ENCODE results near the gene FOXE3. TPM values are rescaled to one million over a fixed set of nuclear protein-coding genes. Genes with fewer than 3 reads are reported as not detected.
A peak's percentile ranks its signal among the peaks of the same experiment; 100 is the strongest.

FOXE3 gene
- total RNA-seq (2021) (0.28 and 0.33 TPM in 2 replicates), Bru-seq, nascent RNA (not detected), BruChase-seq, experiment 1, labeled RNA remaining after a 2-hour chase (percentile 15 among the genes with signal in this experiment), BruChase-seq, experiment 2, labeled RNA remaining after a 6-hour chase (percentile 48 among the genes with signal in this experiment)
- long read RNA-seq, result 0 reads

DNA sequence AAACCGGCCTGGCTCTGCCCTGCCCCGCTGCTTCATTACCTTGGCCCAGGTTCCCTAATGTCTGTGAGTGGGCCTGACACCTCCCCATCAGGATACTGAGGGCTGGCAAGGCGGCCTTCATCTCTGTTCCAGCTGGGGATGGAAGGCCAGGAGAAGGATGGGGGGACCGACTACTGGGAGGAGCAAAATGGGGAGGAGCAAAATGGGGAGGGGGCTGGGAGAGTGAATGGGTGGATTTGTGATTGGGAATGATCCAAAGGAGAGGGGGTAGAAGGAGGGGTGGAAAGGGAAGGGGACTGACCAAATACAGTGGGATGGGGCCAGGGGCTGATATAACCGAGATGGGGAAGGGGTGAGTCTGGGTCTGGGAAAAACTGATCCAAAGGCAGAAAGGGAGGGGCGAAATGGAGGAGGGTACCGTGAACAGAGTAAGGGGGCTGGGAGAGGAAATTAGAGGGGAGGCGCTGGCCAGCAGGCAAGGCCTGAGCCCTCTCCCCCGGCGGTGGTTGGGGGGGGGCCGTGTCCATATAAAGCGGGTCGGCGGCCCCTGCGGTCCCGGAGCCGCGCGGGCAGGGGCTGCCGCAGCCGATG is at the start of gene FOXE3:
TSS of gene FOXE3 (plus strand) at position 558 of the 591 bp plus-strand sequence. CDS start at position 589, 31 bp downstream.
- CTCF ChIA-PET, result no interaction called here
- Histone ChIP-seq H3F3A (ENCODE audit: insufficient read depth, low read depth) (no peaks in the 10 kb centered on the region), H2AFZ (no peak within 1 kb of the TSS), H3K4me3 (no peak within 1 kb of the TSS), H3K27me3 (ENCODE audit: insufficient read depth, low read depth) (no peaks in the 10 kb centered on the region), H3K36me3 (ENCODE audit: low read depth) (no peaks in the 10 kb centered on the region), H3K4me1 (replicated peaks; ENCODE audit: insufficient read depth) (no peaks in the 10 kb centered on the region), H3K9me2 (ENCODE audit: insufficient read depth) (no peaks in the 10 kb centered on the region), H3K27ac (no peak within 1 kb of the TSS), H4K20me1 (ENCODE audit: insufficient read depth) (no peaks in the 10 kb centered on the region), H3K4me2 (no peak within 1 kb of the TSS), H3K79me2 (ENCODE audit: low read depth) (no peaks in the 10 kb centered on the region), H3K9me3 (ENCODE audit: insufficient read depth, low read depth) (no peaks in the 10 kb centered on the region)
- TF ChIP-seq EZH2 (IDR thresholded peaks at IDR 0.05; ENCODE audit: low read depth), result no peak
- TF ChIP-seq, protein P1, sequence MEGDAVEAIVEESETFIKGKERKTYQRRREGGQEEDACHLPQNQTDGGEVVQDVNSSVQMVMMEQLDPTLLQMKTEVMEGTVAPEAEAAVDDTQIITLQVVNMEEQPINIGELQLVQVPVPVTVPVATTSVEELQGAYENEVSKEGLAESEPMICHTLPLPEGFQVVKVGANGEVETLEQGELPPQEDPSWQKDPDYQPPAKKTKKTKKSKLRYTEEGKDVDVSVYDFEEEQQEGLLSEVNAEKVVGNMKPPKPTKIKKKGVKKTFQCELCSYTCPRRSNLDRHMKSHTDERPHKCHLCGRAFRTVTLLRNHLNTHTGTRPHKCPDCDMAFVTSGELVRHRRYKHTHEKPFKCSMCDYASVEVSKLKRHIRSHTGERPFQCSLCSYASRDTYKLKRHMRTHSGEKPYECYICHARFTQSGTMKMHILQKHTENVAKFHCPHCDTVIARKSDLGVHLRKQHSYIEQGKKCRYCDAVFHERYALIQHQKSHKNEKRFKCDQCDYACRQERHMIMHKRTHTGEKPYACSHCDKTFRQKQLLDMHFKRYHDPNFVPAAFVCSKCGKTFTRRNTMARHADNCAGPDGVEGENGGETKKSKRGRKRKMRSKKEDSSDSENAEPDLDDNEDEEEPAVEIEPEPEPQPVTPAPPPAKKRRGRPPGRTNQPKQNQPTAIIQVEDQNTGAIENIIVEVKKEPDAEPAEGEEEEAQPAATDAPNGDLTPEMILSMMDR (conservative IDR thresholded peaks at IDR 0.05), result no peak
- intact Hi-C loops (cut with micrococcal nuclease; ENCODE audit: unreplicated experiment), result no loop called here
- DNase-seq, result no peak
- POLR2A ChIA-PET (ENCODE audit: unreplicated experiment), result interaction anchor here (0.6 kb wide), 1 partner anchor 232 kb away, joined by 3 read pairs; no protein-coding TSS in a partner anchor
- BruUV-seq (replicated peaks), result no TSS peak

DNA sequence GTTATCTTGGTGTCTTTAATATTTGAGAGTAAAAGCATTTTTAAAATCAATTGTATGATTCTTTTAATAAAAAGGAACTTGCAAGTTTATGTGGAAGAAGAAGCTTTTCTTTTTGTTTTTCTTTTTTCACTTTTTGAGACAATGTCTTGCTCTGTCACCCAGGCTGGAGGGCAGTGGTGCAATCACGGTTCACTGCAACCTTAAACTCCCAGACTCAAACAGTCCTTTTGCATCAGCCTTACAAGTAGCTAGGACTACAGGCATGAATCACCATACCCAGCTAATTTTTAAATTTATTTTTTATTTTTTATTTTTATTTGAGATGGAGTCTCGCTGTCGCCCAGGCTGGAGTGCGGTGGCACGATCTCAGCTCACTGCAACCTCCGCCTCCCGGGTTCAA is 48.4 kb upstream of the FOXE3 start:
- Histone ChIP-seq H3K79me2 (ENCODE audit: low read depth) (peaks cover 20% of the 10 kb centered on the region), H3K9me3 (ENCODE audit: insufficient read depth, low read depth) (no peaks in the 10 kb centered on the region), H3K9me2 (ENCODE audit: insufficient read depth) (no peaks in the 10 kb centered on the region), H3K36me3 (ENCODE audit: low read depth) (no peaks in the 10 kb centered on the region), H3K27me3 (ENCODE audit: insufficient read depth, low read depth) (no peaks in the 10 kb centered on the region), H3K4me3 (no peak overlapping the region), H4K20me1 (ENCODE audit: insufficient read depth) (peaks cover 17% of the 10 kb centered on the region), H2AFZ (no peak overlapping the region), H3K27ac (no peak overlapping the region), H3K4me1 (replicated peaks; ENCODE audit: insufficient read depth) (no peaks in the 10 kb centered on the region), H3F3A (ENCODE audit: insufficient read depth, low read depth) (peaks cover 11% of the 10 kb centered on the region; the same call in 1 of the 2 replicates), H3K4me2 (no peak overlapping the region)
- intact Hi-C loops (cut with micrococcal nuclease; ENCODE audit: unreplicated experiment), result no loop called here
- POLR2A ChIA-PET (ENCODE audit: unreplicated experiment), result no interaction called here
- TF ChIP-seq, protein P1 (conservative IDR thresholded peaks at IDR 0.05), result no peak
- TF ChIP-seq EZH2 (IDR thresholded peaks at IDR 0.05; ENCODE audit: low read depth), result no peak
- CTCF ChIA-PET, result interaction anchor here (0.6 kb wide), 1 partner anchor 16 kb away, joined by 3 read pairs; no protein-coding TSS in a partner anchor
- no TSS peak for BruUV-seq (replicated peaks)
- no peak for DNase-seq

DNA sequence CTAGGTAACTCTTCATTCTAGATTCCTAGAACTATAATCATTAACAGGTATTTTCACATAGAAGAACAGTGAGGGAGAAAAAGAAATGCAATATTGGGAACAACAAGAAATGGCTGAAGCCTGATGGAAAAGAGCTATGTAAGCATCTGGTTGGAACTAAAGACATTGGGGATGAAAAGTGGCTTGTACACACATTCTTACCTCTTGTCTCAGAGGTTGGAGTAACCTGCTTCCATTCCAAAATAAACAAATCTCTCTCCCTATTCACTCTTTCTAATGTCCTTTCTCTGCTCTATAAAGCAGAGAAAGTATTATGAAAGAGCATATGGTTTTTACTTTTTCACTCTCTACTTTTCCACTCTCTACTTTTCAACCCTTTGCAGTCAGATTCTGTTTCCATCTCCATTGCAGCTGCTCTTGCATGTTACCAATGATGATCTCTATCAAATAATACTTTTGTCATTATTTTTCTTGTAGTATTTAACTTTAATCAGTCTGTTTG is 45.0 kb upstream of the FOXE3 start:
- peaks cover 3% of the 10 kb centered on the region; the same call in 1 of the 2 replicates for H3K79me2 ChIP-seq (ENCODE audit: low read depth)
- CTCF ChIA-PET, result no interaction called here
- BruUV-seq (replicated peaks), result no TSS peak
- POLR2A ChIA-PET (ENCODE audit: unreplicated experiment), result no interaction called here
- intact Hi-C loops (cut with micrococcal nuclease; ENCODE audit: unreplicated experiment), result no loop called here
- H3K9me2 ChIP-seq (ENCODE audit: insufficient read depth), result no peaks in the 10 kb centered on the region
- no peak overlapping the region for H3K4me2 ChIP-seq
- no peaks in the 10 kb centered on the region for H3K4me1 ChIP-seq (replicated peaks; ENCODE audit: insufficient read depth)
- no peaks in the 10 kb centered on the region for H3K9me3 ChIP-seq (ENCODE audit: insufficient read depth, low read depth)
- no peak overlapping the region for H2AFZ ChIP-seq
- DNase-seq, result no peak
- TF ChIP-seq EZH2 (IDR thresholded peaks at IDR 0.05; ENCODE audit: low read depth), result no peak
- TF ChIP-seq, protein P1 (conservative IDR thresholded peaks at IDR 0.05), result no peak
- H3K4me3 ChIP-seq, result no peak overlapping the region
- H4K20me1 ChIP-seq (ENCODE audit: insufficient read depth), result peaks cover 4% of the 10 kb centered on the region
- no peak overlapping the region for H3K27ac ChIP-seq
- 0 out of 2 replicates have a peak, but pooled peaks cover 6% of the 10 kb centered on the region for H3F3A ChIP-seq (ENCODE audit: insufficient read depth, low read depth)
- no peaks in the 10 kb centered on the region for H3K27me3 ChIP-seq (ENCODE audit: insufficient read depth, low read depth)
- H3K36me3 ChIP-seq (ENCODE audit: low read depth), result peaks cover 8% of the 10 kb centered on the region; the same call in 1 of the 2 replicates

Measured in PC-9 (cell line).